Stomach (tissue), 4 donors: ENCODE measurements around the gene EFCAB5.

Experiments
- POLR2A ChIP-seq, 4 donors: fragments of 450-650 bp; IDR thresholded peaks; one replicate each; pipeline ENCODE4 v1.6.1; 2016; ENCODE audit warnings: antibody characterized with exemption in 4 of 4, control low read depth in 2 of 4, mild to moderate bottlenecking in 1 of 4, moderate library complexity in 1 of 4
- TF ChIP-seq, protein P1 (sequence below), 7 experiments: fragments of 450-650 bp in 4 of 7; fragments of 200-600 bp in 3 of 7; sonication (generic) in 3 of 7; IDR thresholded peaks; one replicate each; pipeline ENCODE4 v1.5.1; 2016 to 2019; ENCODE audit warnings: antibody characterized with exemption in 7 of 7, control low read depth in 2 of 7, mild to moderate bottlenecking in 1 of 7

DNA sequence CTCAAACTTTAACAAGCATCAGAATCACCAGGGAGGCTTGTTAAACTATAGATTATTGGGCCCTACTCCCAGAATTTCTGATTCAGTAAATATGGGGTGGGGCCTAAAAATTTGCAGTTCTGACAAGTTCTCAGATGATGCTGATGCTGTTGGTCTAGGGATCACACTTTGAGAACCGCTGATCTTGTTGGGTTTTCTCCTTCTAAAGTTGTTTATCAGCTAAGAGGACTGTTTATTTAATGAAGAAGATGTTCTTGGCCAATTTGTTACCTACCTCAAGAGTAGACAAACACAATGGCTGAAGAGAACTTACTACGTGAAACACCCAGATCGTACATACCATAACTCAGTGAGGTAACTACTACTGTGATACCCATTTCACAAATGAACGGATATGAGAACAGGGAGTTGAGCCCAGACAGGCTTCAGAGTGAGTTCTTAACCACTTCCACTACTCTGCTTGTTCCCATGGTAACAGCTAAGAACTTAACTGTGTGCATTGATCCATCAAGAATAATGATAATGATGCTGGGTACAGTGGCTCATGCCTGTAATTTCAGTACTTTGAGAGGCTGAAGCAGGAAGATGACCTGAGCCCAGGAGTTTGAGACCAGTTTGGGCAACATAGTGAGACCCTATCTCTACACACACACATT lies 89.9 kb downstream of the EFCAB5 start:
- no peak for TF ChIP-seq POLR2A (IDR thresholded peaks at IDR 0.05)
- TF ChIP-seq, protein P1, sequence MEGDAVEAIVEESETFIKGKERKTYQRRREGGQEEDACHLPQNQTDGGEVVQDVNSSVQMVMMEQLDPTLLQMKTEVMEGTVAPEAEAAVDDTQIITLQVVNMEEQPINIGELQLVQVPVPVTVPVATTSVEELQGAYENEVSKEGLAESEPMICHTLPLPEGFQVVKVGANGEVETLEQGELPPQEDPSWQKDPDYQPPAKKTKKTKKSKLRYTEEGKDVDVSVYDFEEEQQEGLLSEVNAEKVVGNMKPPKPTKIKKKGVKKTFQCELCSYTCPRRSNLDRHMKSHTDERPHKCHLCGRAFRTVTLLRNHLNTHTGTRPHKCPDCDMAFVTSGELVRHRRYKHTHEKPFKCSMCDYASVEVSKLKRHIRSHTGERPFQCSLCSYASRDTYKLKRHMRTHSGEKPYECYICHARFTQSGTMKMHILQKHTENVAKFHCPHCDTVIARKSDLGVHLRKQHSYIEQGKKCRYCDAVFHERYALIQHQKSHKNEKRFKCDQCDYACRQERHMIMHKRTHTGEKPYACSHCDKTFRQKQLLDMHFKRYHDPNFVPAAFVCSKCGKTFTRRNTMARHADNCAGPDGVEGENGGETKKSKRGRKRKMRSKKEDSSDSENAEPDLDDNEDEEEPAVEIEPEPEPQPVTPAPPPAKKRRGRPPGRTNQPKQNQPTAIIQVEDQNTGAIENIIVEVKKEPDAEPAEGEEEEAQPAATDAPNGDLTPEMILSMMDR (IDR thresholded peaks at IDR 0.05), result no peak
